ENCODE measurements around the gene SLC16A12.
A peak's percentile ranks its signal among the peaks of the same experiment; 100 is the strongest.

Gene SLC16A12

DNA sequence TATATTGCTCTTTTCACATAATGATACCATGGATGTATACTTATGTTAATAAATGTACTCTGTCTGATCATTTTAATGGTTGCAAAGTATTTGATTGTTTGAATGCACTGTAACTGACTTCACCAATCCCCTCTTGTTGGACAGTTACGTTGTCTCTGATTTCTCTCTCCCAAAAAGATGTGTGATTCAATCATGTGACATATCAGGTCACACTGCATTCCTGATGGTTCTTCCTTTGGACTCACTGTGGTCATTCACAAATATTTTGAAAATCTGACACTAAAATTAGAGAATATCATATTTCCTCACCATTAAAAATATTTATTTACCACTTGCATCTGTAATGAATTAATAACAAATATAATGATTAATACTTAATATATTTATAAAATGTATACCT is 22.2 kb downstream of the SLC16A12 start:
- DNase-seq, result no peak

DNA sequence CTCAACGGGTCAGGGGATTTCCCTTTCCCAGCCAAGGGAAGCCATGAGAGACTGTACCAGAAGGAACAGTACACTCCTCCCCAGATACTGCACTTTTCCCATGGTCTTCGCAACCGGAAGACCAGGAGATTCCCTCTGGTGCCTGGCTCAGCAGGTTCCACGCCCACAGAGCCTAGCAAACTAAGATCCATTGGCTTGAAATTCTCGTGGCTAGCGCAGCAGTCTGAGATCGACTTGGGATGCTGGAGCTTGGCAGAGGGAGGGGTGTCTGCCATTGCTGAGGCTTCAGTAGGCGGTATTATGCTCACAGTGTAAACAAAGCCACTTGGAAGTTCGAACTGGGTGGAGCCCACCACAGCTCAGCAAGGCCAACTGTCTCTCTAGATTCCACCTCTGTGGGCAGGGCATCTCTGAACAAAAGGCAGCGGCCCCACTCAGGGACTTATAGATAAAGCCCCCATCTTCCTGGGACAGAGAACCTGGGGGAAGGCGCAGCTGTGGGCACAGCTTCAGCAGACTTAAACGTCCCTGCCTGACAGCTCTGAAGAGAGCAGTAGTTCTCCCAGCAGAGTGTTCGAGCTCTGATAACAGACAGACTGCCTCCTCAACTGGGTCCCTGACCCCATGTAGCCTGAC is 29.6 kb downstream of the SLC16A12 start:
- DNase-seq, result no peak

DNA sequence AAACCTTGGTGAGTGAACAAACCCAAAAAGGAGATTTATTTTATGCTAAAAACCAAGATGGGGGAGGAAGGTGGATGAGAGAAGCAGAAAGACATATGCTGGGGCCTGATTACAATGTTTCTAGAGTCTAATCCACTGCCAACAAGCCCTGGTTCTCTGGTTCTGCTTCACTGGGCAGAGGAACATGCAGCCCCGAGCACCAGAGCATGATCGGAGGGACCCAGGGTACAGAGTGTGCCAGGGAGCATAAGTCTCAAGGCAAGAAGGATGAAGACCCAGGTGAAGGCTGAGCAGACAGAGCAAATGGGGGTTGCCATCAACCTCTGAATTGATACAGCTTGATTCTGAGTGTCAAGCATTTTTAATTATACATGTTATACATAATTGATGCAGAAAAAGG is 30.7 kb downstream of the SLC16A12 start:
- no peak for DNase-seq

DNA sequence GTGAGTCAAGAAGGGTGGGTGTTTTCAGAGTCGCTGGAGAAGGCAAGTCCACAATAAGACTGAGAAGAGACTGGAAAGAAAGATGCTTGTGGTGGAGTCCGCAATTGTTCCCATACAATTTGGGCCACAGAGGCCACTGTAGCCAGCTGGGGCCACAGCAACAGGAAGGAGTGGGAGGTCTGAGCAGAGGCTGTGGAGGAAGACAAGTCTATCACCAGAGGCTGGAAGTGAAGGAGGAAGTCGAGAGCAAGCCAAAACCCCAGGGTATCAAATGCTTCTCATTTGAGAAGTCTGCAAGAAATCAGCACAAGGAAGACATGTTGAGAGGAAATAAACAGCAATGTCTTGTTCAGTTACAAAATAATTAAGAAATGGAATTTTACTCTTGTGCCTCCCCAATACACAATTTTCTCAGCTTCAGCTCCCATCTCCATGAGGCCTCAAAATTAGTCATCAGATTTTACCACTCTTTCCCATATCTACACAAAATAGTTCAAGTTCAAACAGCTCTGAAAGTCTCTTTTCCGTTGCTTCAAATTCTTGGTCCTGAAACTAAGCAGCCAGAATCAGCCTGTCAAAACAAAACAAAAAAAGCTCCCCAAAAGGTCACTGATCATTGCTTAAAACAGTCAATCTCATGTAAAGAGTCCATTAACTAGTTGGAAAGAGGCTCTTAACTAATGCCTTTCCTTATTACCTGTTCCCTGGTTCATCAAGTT is 31.6 kb downstream of the SLC16A12 start:
- no peak for DNase-seq

DNA sequence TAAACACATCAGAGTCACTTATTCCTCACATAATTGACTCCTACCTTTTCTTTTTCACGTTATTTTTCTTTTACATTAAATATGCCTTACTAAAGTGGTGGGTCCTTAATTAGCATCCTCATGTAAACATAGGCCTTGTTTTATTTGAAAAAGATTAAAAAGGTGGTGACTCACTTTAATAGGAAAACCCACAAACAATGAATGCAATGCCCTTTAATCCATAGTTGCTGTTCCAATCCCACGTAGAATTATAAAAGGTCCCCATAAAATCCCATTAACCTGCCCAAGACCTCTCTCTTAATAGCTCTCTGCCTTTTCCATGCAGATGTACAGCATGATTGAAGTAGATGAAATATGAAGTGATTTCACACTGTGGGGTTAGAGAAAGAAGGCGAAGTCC is 32.2 kb downstream of the SLC16A12 start:
- no peak for DNase-seq

DNA sequence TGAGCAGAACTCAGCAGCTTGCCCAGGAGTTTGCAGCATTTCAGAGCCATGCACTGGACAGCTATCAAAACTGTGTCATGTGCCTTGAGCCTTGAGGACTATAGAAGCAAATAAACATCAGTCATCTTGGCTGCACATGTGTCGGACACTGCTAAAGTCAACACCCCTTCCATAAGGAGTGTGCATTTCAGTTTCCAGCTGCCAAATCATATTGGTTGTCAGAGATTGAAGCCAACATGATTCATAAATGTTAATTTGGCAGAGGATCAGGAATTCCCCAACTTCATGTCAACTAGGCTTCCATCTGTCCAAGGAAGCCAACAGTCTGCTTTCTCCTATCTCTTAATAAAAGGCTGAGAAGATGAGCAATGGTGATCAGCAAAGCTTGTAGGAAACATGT is 32.8 kb downstream of the SLC16A12 start:
- no peak for DNase-seq

DNA sequence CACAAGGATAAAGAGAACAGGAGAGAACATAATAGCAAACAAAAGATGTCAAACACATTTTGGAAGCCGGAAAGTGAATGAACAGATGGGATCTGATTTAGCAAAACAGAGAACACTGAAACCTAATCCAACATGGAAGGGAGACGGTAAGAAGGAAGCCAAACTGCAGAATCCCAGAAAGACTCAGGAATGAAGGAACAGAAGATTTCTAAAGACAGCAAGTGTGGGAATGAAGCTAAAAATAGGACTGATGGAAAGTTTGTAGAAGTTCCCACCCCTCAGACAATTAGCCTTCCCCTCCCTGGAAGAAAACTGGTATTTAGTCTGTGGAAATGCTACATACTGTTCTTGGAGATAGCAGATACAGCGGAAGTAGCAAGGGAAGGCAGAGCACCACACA is 40.8 kb downstream of the SLC16A12 start:
- no peak for DNase-seq

DNA sequence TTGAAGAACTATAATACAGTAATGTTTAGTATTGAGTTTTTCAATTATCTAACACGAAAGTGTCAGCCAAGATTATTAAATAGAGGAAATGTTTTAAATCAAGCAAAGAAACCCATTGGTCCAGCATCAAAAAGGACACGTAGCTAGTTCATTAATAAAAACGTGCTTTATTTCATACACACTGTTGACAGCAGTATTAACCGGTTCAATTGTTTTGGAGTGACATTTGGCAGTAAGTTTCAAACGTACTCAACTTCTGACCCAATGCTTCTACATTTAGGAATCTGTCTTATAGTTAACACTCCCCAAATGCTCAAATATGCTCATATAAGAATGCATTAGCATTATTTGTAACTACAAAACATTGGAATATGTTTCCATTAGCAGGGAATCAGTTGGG is 41.3 kb downstream of the SLC16A12 start:
- no peak for DNase-seq

DNA sequence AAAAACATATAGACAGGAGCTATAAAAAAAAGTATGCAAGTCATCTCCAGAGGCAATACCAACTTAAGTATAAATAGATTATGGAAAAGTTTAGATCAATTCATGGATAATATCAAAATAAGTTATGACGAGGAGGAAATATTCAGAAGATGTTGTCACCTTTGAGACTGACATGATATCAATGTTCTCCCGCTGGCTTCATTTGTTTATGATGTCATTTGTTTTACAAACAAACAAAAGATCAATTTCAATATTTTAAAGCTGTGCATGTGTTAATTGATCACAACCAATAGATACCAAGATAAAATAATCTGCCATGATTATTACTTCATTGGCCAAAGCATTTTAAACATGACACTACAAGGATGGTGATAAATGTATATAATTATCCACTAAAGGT is 43.5 kb downstream of the SLC16A12 start:
- DNase-seq, result no peak

DNA sequence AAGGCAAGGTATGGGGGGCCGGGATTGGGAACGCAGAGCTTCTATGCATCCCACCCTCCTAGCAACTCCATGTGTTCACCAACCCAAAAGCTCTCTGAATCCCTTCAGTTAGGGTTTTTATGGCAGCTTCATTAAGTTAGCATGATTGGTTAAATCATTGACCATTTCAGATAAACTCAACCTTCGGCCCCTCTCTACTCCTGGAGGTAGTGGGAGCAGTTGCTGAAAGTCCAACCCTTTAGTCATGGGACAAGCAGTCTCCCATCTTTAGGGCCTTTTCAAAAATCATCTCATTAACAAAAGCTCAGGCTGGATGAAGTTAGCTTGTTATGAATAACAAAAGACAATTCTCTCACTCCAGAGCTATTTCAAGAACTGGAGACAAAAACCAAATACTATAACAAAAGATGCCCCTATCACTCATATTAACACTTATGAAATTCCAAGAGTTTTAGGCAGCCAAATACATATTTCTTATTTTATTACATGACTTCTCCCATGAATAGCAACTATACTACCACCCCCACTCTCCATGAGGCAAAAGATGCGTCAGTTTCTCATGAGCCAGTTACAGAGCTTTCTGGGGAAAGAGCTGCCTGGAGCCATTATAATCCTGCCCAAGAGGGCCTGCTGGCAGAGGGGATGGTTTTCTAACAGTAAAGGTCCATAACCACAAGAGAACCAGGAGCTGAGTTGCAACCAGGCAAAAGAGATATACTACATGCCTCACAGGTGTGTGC is 44.6 kb downstream of the SLC16A12 start:
- DNase-seq, result no peak

DNA sequence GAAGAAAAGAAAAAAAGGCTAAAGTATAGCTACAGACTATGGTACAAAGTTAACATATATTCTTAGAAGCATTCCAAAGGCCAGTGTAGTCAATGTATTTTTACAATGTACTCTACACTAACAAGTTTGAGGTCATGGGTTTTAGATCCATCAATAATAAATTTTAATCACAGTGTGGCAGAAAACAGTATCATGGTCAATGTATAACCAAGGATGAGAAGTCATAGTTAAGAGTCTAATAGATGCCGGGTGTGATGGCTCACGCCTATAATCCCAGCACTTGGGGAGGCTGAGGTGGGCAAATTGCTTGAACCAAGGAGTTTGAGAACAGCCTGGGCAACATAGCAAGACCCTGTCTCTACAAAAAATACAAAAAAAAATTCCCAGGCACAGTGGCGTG is 53.1 kb downstream of the SLC16A12 start:
- no peak for DNase-seq

DNA sequence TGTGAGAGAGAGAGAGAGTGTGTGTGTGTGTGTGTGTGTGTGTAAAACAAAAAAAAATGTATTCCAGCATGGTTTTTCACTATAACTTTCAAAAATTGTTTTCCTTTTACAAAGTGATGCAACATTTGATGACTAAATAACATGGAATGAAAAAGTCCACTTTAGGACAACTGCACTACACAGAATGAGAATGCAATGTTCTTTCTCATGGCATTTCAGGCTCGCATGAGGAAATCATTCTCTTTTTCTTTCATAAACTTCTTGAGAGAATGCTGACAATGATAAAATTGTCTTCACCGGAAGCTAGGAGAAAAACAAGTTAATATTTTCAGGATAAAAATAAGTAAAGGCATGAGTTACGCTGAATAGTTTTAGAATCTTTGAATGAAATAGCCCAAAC is 53.7 kb downstream of the SLC16A12 start:
- no peak for DNase-seq

DNA sequence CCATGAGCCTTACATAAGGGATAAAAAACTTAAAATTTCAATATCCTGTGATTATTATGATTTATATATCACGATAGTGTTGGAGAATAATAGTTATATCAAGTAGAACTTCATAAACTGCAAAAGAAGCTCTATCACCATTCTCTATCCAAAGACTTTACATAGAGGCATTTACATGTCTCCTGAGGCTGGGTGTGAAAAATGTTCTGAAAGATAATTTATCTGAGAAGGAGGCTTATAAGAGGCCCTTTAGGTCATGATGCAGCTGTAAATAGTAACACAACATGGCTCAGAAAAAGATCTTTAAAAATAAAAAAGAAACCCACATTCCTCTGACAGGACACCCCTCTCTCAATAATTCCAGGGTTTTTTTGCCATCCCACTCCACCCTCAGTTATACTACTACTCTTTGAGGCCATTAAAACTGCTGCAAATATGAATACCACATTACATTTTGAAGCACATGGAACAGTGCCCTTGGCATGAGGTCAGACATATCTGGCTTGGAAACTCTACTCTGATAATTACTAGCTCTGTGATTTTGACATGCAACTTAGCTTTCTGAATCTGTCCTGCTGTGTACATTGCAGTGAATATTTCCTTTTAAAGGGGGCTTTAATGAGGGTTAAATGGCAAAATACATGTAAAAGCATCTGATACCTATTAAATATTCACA is 55.5 kb downstream of the SLC16A12 start:
- DNase-seq, result no peak

DNA sequence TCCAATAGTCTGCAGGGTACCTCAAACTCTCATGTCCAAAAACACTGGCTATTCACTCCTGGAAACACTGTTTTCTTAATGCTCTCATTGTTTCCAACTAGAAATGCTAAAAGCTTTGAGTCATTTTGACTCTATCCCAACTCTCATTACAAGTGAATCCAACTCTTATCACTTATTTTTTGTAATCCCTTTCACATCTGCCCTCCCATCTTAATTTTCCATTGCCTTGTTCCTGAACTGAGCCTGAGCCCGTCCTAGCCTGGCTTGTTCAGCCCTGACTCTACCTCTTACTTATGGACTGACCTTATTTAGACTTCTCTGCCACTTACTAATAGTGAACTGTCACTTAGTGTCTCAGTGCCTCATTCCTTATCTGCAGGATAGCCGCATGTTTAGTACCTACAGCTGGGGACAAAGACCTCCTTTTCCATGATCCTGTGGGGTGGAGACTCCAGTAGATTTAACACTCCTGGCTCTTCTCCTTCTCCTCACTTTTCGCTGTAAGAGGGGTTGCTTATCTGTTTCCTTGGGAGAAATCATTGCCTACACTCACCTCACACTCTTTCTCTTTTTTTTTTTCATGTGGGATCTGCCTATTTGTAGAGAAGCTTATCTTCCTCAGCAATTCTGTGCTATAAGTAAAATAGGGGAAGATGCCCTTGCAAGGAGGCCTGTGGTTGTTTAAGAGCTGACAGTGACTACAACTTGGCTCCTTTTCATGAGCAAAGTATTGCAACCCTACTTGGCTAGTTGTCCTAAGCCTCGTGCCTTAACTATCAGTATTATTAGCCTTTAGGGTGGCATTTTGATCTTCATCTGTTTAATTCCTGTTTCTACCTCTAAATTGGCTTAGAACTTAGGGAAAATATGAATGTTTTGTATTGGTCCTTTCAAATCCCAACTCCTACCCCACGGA is 56.4 kb downstream of the SLC16A12 start:
- DNase-seq, result no peak

DNA sequence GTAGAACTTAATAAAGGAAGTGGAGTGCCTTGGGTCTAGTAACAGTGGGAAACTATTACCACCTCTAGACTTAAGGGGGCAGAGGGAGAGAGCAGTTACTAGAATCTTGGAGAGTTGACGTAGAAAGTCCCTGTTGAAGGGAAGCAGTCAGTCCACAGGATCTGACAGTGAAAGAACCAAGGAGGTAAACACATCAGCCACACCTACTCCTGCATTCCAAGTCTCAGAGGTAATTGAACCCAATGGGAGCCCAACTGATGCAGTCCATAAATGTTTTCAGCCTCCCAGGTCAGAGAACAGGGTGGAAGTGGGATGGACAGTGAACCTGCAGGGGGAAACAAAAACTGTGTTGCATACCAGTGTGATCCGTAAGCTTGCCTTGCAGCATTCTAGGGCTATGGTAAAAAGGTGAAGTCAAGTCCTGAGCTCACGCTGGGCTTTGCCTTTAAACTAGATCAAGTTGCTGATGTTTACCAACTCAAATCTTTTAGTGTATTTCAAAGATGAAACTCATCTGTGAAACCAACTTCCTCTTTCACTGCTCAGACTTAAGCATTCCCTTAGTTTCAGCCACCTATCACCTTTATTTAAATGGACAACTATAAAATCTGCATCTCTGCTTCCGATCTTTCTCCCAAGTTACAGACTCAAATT is 57.2 kb downstream of the SLC16A12 start:
- no peak for DNase-seq

DNA sequence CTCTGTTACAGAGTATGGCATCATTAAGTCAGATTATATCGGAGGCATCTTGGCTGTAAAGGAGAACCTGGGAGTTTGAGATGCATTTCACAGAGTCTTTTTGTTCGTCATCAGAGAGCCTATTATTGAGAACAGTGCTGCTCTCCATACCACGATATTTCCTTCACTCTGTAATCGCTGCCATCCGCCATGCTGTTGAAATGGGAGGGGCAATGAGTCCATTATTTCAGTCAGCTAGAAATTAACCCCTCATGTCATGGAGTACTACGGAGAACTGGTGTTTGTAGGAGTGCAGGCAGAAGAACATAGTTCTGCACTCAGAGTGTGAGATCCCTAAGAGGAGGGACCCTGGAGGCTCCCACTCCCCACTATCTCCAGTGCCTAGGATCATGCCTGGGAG is 59.2 kb downstream of the SLC16A12 start:
- DNase-seq, result no peak

DNA sequence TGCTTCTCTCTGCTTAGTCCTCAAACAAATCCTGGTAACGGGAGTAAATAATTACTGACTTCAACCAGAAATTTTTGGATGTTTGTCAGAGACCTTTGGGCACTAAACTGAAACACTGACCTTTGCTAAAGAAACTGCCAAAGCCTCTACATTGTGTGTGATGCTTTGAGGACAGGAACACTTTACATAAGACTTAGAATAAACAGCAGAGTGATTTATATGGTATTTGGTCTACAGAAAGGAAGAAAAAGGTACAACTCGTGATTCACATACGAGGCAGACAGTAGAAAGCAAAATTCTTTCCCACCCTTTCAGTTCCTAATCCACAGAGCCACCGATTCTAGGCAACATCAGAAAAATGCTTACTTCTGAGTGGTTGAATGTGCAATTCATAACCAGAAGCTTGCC is 59.8 kb downstream of the SLC16A12 start:
- DNase-seq, result peak; percentile 12

DNA sequence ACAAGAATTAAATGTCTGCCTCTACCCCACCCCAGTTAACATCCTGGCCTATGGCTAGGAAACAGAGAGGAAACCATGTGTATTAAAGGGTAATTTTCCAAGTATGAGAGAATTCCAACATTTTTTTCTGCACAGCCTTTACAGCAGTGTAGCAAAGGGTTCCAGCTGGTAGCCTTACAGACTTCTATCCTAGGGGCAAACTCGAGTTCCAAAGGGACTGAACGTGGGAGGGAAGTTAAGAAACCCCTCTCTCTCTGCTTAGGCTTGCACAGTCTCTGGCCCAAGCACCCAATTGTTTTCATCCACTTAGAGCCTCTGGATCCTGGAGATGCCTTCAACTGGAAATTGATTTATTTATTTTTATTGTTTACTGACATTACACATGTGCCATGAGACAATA is 60.3 kb downstream of the SLC16A12 start:
- peak; percentile 15 for DNase-seq

DNA sequence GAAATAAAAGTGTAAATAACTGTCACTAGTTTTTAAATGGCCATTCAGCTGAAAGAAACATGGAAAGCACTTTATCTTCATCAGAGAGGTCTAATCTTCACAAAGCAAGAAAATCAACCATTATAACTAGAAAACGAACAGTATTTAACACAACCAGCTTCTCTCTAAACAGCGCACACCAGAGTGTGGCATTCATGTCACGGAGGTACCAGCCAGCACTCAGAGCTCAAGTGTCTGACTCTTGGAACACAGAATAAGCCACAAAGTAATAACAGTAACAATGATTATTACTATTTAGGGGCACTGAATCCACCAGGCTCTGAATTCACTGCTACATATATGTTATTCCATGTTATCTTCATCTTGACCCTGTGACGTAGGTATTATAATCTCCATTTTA is 60.9 kb downstream of the SLC16A12 start:
- DNase-seq, result no peak

DNA sequence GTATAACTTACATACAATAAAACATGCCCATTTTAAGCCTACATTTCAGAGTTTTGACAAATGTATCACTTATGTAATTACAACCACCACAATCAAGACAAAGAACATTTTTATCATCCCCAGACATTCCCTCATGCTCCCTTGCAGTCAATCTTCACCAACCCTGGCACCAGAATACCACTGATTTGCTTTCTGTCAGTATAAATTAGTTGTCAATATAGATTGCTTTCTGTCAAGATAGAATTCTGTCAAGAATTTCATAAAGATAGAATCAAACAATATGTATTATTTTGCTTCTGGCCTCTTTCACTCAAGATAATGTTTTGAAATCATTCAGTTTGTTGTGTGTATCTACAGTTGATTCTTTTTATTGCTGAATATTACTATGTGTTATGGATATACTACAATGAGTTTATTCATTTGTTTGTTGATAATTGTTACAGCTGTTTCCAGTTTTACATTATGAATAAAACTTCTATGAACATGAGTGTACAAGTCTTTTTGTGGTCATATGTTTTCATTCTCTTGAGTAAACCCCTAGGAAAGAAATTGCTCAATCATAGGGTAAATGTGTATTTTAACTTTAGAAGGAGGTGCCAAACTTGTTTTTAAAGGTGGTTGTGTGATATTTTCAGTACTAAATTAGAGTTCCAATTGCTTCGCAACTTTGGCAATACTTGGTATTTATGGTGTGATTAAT is 64.1 kb downstream of the SLC16A12 start:
- DNase-seq, result no peak

DNA sequence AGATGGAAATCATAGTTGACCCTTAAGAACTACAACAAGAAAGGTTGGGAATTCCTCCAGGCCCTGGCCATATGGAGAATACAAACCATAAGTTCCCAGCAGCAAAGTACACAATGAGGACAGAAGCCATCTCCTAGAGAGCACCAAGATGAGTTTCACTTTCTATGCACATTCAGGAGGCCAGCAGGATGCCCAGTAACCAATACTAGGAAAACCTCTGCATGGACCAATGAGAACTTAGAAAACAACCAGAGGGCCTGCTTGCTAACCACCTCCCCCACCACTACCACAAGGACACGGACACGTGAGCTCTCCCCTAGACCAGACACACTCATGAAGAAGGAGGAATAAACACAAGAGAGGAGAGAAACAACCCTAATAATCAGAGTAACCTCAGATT is 64.8 kb downstream of the SLC16A12 start:
- DNase-seq, result no peak
